AG09309 (cell line): Measurements from ENCODE around the gene EMC1.
"Not testable (repeated sequence)": the region's sequence is repeated elsewhere in the genome, so short reads cannot be mapped to it uniquely, and the experiment has no call there.

ENCODE experiments used
- DNase-seq: peaks from one replicate; pipeline ENCODE4 v3.0.0-alpha.2; 2010; ENCODE audit warnings: low read depth
- H3K4me3 ChIP-seq: 2 replicates; pipeline ENCODE4 v1.5.1; 2011; ENCODE audit warnings: mild to moderate bottlenecking, low read depth, low read length, moderate library complexity; ENCODE audit not compliant: control insufficient read depth
- TF ChIP-seq, protein P1 (sequence below): IDR thresholded peaks from 2 replicates; pipeline ENCODE4 v1.5.1; 2011; ENCODE audit warnings: mild to moderate bottlenecking, low read depth, low read length, inconsistent platforms; ENCODE audit not compliant: insufficient read depth, control insufficient read depth; ENCODE audit errors: missing control alignments

The EMC1 gene

DNA sequence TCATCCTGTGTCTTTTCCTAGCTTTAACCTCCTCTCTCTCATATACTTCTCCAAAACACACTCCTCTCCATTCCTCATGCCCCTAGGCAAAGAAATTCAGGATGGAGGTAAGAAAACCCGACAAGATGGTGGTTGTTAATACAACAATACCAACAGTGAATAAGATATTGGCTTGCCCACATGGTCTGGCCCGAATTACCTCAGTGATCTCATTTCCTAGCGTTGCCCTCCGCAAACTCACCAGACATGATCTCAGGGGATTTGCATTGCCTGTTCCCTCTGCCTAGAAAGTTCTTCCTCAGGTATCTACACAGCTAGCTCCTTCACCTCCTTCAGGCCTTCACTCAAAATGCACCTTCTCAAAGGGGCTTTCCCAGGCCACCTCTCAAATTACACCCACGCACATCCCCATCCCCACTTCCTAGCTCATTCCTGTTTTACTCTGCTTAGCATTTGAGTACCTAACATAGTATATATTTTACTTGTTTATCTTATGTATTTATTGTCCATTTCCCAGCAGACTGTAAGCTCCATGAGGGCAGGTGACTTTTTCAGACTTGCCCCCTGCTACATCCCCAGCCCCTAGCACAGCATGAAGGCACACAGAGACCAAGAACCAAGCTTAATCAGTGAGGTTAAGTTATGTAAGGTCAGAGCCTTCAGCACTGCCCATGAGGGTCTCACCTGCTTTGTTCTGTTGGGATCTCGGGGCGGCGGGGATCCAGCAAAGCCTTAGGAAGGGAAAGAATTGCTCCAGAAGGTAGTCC lies 31.1 kb downstream of the EMC1 start:
- H3K4me3 ChIP-seq: no peak overlapping the region
- DNase-seq: no peak
- TF ChIP-seq, protein P1, sequence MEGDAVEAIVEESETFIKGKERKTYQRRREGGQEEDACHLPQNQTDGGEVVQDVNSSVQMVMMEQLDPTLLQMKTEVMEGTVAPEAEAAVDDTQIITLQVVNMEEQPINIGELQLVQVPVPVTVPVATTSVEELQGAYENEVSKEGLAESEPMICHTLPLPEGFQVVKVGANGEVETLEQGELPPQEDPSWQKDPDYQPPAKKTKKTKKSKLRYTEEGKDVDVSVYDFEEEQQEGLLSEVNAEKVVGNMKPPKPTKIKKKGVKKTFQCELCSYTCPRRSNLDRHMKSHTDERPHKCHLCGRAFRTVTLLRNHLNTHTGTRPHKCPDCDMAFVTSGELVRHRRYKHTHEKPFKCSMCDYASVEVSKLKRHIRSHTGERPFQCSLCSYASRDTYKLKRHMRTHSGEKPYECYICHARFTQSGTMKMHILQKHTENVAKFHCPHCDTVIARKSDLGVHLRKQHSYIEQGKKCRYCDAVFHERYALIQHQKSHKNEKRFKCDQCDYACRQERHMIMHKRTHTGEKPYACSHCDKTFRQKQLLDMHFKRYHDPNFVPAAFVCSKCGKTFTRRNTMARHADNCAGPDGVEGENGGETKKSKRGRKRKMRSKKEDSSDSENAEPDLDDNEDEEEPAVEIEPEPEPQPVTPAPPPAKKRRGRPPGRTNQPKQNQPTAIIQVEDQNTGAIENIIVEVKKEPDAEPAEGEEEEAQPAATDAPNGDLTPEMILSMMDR: no peak

GRCh38 chr1:19219451-19219850 lies 31.9 kb downstream of the EMC1 start:
- no peak overlapping the region for H3K4me3 ChIP-seq
- TF ChIP-seq, protein P1: no peak
- DNase-seq: no peak

DNA sequence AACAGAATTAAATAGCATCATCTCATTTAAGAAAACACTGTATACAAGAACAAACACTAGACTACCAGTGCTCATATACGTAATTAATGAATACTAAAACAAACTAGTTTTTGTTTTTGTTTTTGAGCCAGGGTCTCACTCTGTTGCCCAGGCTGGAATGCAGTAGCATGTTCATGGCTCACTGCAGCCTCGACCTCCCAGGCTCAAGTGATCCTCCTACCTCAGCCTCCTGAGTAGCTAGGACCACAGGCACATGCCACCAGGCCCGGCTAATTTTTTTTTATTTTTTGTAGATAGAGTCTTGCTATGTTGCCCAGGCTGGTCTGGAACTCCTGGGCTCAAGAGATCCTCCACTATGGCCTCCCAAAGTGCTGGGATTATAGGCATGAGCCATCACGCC lies 34.7 kb downstream of the EMC1 start:
- DNase-seq, H3K4me3 ChIP-seq: not testable (repeated sequence)

DNA sequence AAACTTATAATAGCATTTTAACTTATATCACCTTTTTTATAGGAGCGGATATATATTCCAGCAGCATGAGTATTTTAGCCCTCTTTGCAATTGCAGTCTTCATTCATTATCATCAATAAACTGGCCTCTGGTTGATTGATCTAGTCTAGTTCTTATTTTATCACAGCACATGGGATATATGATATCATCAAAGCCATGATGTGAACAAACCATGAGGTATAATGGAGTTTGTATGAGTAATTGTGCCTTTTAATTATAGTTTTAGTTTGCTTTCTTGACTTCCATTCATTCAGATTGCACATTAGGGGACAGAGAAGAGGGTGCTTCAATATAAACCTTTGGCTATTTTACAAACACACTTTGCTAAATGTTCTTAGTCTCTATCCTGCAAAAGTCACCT lies 37.7 kb downstream of the EMC1 start:
- no peak for DNase-seq
- TF ChIP-seq, protein P1: no peak
- no peak overlapping the region for H3K4me3 ChIP-seq

- TF ChIP-seq, protein P1: no peak
- H3K4me3 ChIP-seq: no peak overlapping the region
- DNase-seq: no peak
Observed at GRCh38 chr1:19212167-19212566, 39.2 kb downstream of the EMC1 start.

- TF ChIP-seq, protein P1: no peak
- H3K4me3 ChIP-seq: peak overlapping the region; percentile 54
- no peak for DNase-seq
Observed at GRCh38 chr1:19210772-19211549, 40.4 kb downstream of the EMC1 start.
